Measurements from ENCODE around the gene DAB1.
A peak's percentile ranks its signal among the peaks of the same experiment; 100 is the strongest.

The DAB1 gene

DNA sequence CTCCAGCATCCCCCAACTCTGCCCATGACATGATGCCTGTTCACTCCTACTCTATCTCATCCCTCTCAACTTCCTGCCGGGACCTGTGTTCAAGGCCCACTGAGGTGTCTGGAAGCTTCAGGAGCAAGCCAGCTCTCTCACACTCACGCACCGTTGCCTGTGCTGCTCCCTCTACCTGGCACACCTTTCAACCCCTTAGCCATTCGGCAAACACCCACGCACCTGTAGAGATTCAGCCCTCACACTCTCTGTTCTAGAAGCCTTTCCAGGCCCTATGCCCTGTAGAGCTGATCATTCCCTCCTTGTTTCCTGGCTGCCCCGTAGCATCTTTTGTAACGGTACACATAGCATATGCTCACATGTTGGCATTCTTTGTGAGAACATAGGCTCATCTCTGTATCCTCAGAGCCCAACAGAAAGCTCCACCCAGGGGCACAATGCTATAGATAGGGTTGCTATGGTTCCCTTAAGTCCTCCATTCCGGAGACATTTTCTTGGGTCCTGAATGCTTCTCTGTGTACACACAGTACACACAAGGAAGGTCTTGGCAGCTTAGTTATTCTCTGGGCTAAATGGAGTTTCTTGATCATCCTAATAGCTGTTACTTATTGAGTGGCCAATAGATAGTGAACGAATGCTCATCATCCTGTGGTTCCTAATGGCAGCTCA is 459.4 kb downstream of the DAB1 start:
- DNase-seq (ENCODE audit: low read depth), result no peak
- H3K4me3 ChIP-seq (ENCODE audit: control insufficient read depth, low read depth, low read length), result no peak overlapping the region
- no peak for TF ChIP-seq CTCF (conservative IDR thresholded peaks at IDR 0.05; ENCODE audit: control insufficient read depth, insufficient read depth, low read depth, low read length)

DNA sequence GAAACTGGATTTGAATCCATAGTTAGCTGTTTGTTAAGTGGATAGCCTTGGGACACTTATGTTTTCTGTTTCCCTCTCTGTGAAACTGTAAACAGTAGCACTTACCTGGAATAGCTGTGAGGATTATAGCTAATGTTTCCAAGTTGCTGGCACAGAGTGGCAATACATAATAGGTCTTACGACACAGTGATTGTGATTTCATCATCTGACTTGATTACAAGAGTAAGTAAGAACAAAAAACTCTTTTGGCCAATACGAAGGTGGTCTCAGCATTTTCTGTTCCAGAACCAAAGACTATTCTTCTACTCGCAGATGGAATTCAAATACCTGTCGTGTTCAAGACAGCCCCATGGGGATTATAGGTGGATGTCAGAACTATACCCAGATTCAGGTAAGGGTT is 460.2 kb downstream of the DAB1 start:
- no peak overlapping the region for H3K4me3 ChIP-seq (ENCODE audit: control insufficient read depth, low read depth, low read length)
- no peak for TF ChIP-seq CTCF (conservative IDR thresholded peaks at IDR 0.05; ENCODE audit: control insufficient read depth, insufficient read depth, low read depth, low read length)
- peak; percentile 40 for DNase-seq (ENCODE audit: low read depth)

DNA sequence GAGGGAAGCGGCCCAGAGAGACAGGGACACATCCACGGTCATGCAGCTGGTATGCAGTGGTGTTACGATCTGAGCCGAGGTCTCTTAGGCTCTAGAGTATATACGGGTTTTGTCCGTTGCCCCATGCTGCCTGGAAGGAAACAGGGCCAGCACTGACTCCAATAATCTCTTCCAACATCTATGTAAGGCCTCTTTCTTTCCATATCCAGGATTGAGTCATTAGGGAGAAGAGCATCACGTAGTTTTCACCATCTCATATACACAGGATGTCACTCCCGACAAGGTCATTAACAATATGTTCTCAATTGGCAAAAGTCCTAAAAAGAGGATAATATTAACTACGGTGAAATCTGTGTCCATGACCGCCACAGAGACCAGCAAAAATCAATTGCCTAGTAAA is 462.4 kb downstream of the DAB1 start:
- no peak for DNase-seq (ENCODE audit: low read depth)
- H3K4me3 ChIP-seq (ENCODE audit: control insufficient read depth, low read depth, low read length), result no peak overlapping the region
- no peak for TF ChIP-seq CTCF (conservative IDR thresholded peaks at IDR 0.05; ENCODE audit: control insufficient read depth, insufficient read depth, low read depth, low read length)

- TF ChIP-seq CTCF (conservative IDR thresholded peaks at IDR 0.05; ENCODE audit: control insufficient read depth, insufficient read depth, low read depth, low read length), result no peak
- peak; percentile 78 for DNase-seq (ENCODE audit: low read depth)
- no peak overlapping the region for H3K4me3 ChIP-seq (ENCODE audit: control insufficient read depth, low read depth, low read length)
These were observed 465.3 kb downstream of the DAB1 start for GRCh38 chr1:56958526-56958925.

- no peak for DNase-seq (ENCODE audit: low read depth)
- no peak for TF ChIP-seq CTCF (conservative IDR thresholded peaks at IDR 0.05; ENCODE audit: control insufficient read depth, insufficient read depth, low read depth, low read length)
- H3K4me3 ChIP-seq (ENCODE audit: control insufficient read depth, low read depth, low read length), result no peak overlapping the region
These were observed 465.9 kb downstream of the DAB1 start for GRCh38 chr1:56957931-56958330.

- DNase-seq (ENCODE audit: low read depth), result no peak
- TF ChIP-seq CTCF (conservative IDR thresholded peaks at IDR 0.05; ENCODE audit: control insufficient read depth, insufficient read depth, low read depth, low read length), result no peak
These were observed 469.2 kb downstream of the DAB1 start for GRCh38 chr1:56954664-56955063.

GRCh38 chr1:56953386-56953785 is 470.5 kb downstream of the DAB1 start:
- DNase-seq (ENCODE audit: low read depth), result no peak
- no peak overlapping the region for H3K4me3 ChIP-seq (ENCODE audit: control insufficient read depth, low read depth, low read length)
- no peak for TF ChIP-seq CTCF (conservative IDR thresholded peaks at IDR 0.05; ENCODE audit: control insufficient read depth, insufficient read depth, low read depth, low read length)

More at GRCh38 chr1:56954664-56955063, 469.2 kb downstream of the DAB1 start:
- H3K4me3 ChIP-seq (ENCODE audit: control insufficient read depth, low read depth, low read length), result no peak overlapping the region
